NB4 (cell line): ENCODE data around the gene GNAO1.

Experiments used
- CTCF ChIP-seq: IDR thresholded peaks from one replicate; pipeline ENCODE4 v1.5.1; 2012; ENCODE audit warnings: low read depth, low read length
- MAX ChIP-seq: IDR thresholded peaks from 2 replicates; pipeline ENCODE4 v1.6.1; 2011; ENCODE audit warnings: low read depth, low read length
- MYC ChIP-seq: IDR thresholded peaks from 2 replicates; pipeline ENCODE4 v1.6.1; 2011; ENCODE audit warnings: low read depth, low read length
- POLR2A ChIP-seq: IDR thresholded peaks from 2 replicates; pipeline ENCODE4 v1.6.1; 2011; ENCODE audit warnings: mild to moderate bottlenecking; ENCODE audit not compliant: insufficient read length; ENCODE audit errors: extremely low read depth

GRCh38 chr16:56294579-56294978 is 103.3 kb downstream of the GNAO1 start:
- no peak for TF ChIP-seq CTCF
- TF ChIP-seq MAX: no peak
- TF ChIP-seq POLR2A: no peak
- no peak for TF ChIP-seq MYC
